Prostate gland (tissue), 2 donors: ENCODE results near the gene CRYGC.

Experiments used
- CTCF ChIP-seq, 4 experiments: fragments of 200-600 bp in 2 of 4; fragments of 450-650 bp in 2 of 4; sonication (generic) in 2 of 4; IDR thresholded peaks; 1 replicate in 3 of 4; 2 replicates in 1 of 4; pipeline ENCODE4 v1.5.1; 2016 to 2019; ENCODE audit warnings: antibody characterized with exemption in 4 of 4, mild to moderate bottlenecking in 2 of 4, moderate library complexity in 2 of 4
- POLR2A ChIP-seq: fragments of 450-650 bp; IDR thresholded peaks from one replicate; pipeline ENCODE4 v1.6.1; 2016; ENCODE audit warnings: antibody characterized with exemption, mild to moderate bottlenecking
- POLR2AphosphoS5 ChIP-seq: sonication (generic); formaldehyde crosslinking; IDR thresholded peaks from one replicate; pipeline ENCODE4 v1.6.1; 2017; ENCODE audit warnings: antibody characterized with exemption

GRCh38 chr2:208096080-208096479 is 33.5 kb downstream of the CRYGC start:
- no peak for TF ChIP-seq POLR2A
- TF ChIP-seq CTCF (IDR thresholded peaks at IDR 0.05), result no peak
- TF ChIP-seq POLR2AphosphoS5, result no peak
